ENCODE data around the gene WAPL. TPM values are rescaled to one million over a fixed set of nuclear protein-coding genes. Genes with fewer than 3 reads are reported as not detected.

Gene WAPL
- total and polyA plus RNA-seq, 10 of the 15 experiments (the other 5 are each of a cell fraction or from before 2014, with no cell fraction given): 15.7 to 45.8 (median 29.0) TPM

GRCh38 chr10:86411281-86411841 is 110.2 kb downstream of the WAPL start (continued):
- TF ChIP-seq CBX3 (IDR thresholded peaks at IDR 0.05; ENCODE audit: borderline replicate concordance, low read depth) (no peak), HDGF (IDR thresholded peaks at IDR 0.05) (no peak), TAF1 (IDR thresholded peaks at IDR 0.05; ENCODE audit: borderline replicate concordance, low read depth, low read length) (0 out of 2 replicates have a peak, but pooled peaks have one; percentile 14), TCF12 (IDR thresholded peaks at IDR 0.05; ENCODE audit: low read depth, low read length) (no peak), HSF1 (IDR thresholded peaks at IDR 0.05; ENCODE audit: low read depth, low read length) (no peak), HDAC6 (IDR thresholded peaks at IDR 0.05; ENCODE audit: unreplicated experiment) (no peak), TCF7 (IDR thresholded peaks at IDR 0.05; ENCODE audit: borderline replicate concordance) (no peak), TCF3 (IDR thresholded peaks at IDR 0.05; ENCODE audit: borderline replicate concordance, insufficient read depth, low read depth, low read length) (no peak), NFYA (IDR thresholded peaks at IDR 0.05; ENCODE audit: borderline replicate concordance, low read depth, low read length) (no peak), KDM1A (IDR thresholded peaks at IDR 0.05; ENCODE audit: borderline replicate concordance) (no peak), ZBED1 (IDR thresholded peaks at IDR 0.05; ENCODE audit: borderline replicate concordance) (peak; percentile 69; the same call in 1 of the 2 replicates), REST (IDR thresholded peaks at IDR 0.05; ENCODE audit: low read depth, low read length) (no peak), PML (IDR thresholded peaks at IDR 0.05; ENCODE audit: low read length) (no peak), YBX1 (IDR thresholded peaks at IDR 0.05) (no peak), KAT2A (conservative IDR thresholded peaks at IDR 0.05; ENCODE audit: control insufficient read depth, low read depth, low read length) (no peak), PKNOX1 (IDR thresholded peaks at IDR 0.05) (no peak), RFX5 (IDR thresholded peaks at IDR 0.05; ENCODE audit: low read depth, low read length) (0 out of 2 replicates have a peak, but pooled peaks have one; percentile 26), PRDM15 (CRISPR knock-in tag; IDR thresholded peaks at IDR 0.05) (no peak), BCL11A (IDR thresholded peaks at IDR 0.05; ENCODE audit: low read depth, low read length) (no peak), SPI1 (IDR thresholded peaks at IDR 0.05; ENCODE audit: borderline replicate concordance, insufficient read depth, low read depth, low read length) (no peak), ELK1 (IDR thresholded peaks at IDR 0.05; ENCODE audit: low read depth, low read length) (no peak)
